Fibroblast of skin of left biceps (primary cell): ENCODE results near the gene UBE2E1.

Experiments
- DNase-seq, 2 experiments: peaks; one replicate each; pipeline ENCODE4 v3.0.0-alpha.2; 2013; ENCODE audit warnings: low read depth in 2 of 2

UBE2E1 gene

DNA sequence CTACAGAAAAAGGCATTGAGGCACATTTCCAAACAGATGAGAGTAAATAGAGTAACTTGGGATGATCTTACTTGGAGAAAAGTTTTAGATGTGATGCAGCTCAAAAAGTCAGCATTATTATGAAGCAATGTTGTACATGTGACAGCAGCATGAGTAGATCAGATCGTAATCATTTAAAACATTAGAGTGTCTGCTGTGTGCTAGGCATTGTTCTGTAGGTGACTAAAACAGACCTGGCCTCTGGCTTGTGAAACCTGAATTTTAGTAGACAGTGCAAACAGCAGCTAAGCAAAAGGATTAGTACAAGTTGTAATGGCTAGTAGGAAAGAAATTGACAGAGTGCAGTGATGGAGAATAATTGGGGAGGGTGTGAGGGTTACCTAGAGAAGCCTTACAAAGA lies 15.1 kb downstream of the UBE2E1 start:
- no peak for DNase-seq

DNA sequence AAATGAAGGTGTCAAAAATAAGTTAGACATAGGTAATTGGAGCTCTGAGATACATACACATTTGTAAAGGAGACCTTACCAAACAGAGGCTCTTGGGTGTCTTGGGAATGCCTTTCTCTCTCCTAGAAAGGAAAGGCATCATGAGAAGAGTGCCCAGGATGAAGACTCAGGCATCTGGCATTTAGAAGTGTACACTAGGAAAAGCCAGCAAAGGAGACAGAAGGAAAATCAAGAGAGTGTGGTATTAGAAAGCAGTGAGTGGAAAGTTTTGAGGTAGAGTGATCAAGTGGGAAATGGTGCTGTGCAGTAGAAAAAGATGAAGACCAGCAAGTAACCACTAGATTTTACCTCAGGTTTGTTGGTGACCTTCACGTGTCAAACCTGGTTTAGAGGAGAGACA lies 16.1 kb downstream of the UBE2E1 start:
- DNase-seq: no peak

DNA sequence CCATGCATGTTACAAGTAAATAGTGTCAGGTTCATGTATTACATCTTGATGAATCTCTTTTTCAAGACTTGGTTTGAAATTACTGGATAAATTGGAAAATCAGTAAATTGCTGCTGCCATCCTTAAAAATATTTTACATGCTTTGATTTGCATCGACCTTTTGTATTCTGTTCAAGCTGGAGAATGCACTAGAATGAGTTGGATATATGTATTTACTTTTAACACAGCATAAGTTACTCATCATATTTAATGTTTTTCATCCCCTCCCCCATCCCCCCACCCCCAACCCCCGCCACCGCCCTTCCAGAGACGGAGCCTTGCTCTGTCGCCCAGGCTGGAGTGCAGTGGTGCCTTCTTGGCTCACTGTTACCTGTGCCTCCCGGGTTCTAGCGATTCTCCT lies 16.8 kb downstream of the UBE2E1 start:
- DNase-seq: no peak

GRCh38 chr3:23823620-23824019 lies 17.9 kb downstream of the UBE2E1 start:
- no peak for DNase-seq

GRCh38 chr3:23824699-23825444 lies 19.1 kb downstream of the UBE2E1 start:
- no peak for DNase-seq

DNA sequence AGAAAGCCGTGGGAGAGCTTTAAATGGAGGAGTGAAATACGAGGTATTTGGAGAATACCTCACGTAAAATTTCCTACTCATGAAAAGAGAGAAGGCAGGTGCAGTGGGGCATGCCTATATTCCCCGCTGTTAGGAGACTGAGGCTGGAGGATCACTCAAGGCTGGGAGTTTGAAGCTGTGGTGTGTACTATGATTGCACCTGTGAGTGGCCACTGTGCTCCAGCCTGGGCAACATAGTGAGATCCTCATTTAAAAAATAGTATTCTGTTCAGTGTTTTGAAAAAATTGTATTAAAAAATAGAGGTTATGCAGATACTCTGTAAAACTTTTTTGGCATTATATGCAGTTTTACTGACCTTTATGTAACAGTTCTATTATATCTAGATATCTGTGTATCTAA lies 20.0 kb downstream of the UBE2E1 start:
- no peak for DNase-seq

GRCh38 chr3:23826382-23827064 lies 20.8 kb downstream of the UBE2E1 start:
- DNase-seq: no peak

GRCh38 chr3:23829242-23829934 lies 23.6 kb downstream of the UBE2E1 start:
- no peak for DNase-seq

DNA sequence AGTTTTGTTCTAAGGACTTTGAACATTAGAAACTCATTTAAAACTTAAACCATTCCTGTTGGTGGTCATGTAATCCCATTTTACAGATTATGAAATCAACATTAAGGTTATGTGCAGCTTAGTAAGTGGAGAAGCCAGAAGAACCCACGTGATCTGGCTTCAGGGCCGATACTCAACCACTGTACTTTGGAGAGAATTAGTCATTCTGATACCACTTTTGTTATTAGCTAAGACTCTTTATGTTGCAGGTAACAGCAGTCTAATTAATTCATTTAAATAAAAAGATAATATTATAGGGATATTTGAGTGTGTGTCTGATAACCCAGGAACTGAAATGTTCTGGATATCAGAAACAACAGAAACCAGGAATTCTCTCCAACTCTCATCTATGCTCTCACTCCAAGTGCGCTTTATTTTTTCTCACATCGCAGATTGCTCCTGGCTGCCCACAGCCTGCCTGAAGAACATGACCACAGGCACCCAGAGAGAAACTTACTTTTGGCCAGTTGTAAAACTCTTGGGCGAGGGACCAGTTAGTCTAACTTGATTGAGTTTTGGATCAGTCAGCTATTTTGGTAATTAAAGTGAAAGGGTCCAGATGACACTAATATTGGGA lies 25.2 kb downstream of the UBE2E1 start:
- DNase-seq: no peak

GRCh38 chr3:23831517-23832394 lies 26.0 kb downstream of the UBE2E1 start:
- DNase-seq: no peak

DNA sequence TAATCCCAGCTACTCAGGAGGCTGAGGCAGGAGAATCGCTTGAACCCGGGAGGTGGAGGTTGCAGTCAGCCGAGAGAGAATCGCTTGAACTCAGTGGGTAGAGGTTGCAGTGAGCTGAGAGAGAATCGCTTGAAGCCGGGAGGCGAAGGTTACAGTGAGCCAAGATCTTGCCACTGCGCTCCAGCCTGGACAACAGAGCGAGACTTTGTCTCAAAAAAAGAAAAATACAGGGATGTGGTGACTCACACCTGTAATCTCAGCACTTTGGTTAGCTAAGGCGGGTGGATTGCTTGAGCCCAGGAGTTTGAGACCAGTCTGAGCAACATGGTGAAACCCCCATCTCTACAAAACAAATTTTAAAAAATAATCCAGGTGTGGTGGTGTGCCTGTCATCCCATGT lies 26.8 kb downstream of the UBE2E1 start:
- DNase-seq: no peak

GRCh38 chr3:23834082-23834870 lies 28.5 kb downstream of the UBE2E1 start:
- no peak for DNase-seq

- DNase-seq: no peak
Measured at GRCh38 chr3:23835087-23835486, 29.3 kb downstream of the UBE2E1 start.

- no peak for DNase-seq
Measured at GRCh38 chr3:23835802-23836201, 30.0 kb downstream of the UBE2E1 start.

- DNase-seq: no peak
Measured at GRCh38 chr3:23836536-23837230, 30.9 kb downstream of the UBE2E1 start.

DNA sequence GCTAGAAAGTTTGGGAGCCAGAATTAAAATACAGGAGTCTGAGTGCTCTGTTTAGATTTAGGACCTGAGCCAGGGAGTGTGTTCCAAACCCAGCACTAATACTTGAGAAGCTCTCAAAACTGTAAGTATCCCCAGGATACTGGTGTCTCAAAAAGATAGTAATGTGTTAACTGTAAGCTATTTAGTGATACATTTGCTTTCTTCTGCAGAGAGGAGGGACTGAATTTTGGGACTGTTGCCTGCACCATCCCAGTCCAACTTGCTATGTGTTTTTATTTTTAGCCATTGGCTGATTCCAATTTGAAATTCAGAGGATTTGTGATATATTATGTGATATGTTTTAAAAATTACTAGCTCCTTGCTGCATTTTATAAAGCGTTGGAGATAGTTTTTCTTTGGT lies 31.5 kb downstream of the UBE2E1 start:
- no peak for DNase-seq

DNA sequence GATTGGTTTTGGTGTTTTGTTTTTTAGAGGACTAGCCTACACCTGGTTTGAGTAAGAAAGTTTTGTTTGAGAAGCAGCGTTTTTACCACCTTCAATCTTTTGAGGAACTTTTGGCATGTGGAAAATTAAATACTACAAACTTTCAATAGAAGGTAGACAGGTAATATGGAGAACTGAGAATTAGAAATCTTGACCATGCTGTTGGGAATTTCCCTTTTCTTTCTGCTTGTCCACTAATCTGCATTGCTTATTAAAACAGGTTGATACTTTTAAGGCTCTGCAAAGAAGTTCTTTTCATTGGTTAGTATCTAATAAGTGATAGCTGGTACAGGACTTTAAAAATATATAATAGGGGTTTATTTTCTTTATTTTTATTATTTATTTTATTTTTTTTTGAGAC lies 31.9 kb downstream of the UBE2E1 start:
- DNase-seq: no peak

DNA sequence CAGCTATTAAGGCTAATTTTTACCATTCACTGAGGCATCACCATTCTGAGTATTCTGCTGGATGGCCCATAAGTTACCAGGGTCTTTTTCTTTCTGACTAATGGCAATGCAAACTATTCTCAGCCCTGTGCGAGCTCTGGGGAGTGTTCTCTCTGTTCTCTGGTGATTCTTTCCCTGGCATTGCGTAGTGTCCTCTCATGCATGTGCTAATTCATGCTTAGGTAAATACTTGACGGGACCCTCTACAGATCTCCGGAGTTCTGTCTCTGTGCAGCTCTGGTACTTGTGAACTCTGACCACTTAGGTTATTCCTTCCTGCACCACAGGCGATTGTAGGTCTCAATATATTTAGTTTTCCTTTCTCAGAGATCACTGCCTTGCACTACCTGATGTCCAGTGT lies 34.8 kb downstream of the UBE2E1 start:
- no peak for DNase-seq

DNA sequence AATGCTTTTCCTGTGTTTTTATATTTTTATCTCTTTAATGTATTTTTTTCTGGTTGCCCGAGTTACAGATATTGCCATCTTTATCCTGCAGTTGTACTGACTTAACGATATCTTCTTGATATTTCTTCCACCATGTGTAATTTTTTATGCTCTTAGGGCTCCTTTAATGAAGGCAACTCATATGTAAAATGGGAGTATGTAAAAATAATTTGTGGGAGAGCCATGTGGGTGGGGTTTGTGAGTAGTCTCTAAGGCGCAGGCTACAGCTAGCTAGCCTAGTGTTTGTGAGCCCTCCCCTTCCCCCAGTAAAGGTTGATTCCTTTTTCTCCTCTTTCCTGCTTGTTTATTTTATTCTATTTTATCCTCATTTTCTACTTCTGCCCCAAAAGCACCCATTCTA lies 38.1 kb downstream of the UBE2E1 start:
- DNase-seq: no peak
